GM18498 (cell line): Measurements from ENCODE around the gene ZNF215.
"Not testable (repeated sequence)": the region's sequence is repeated elsewhere in the genome, so short reads cannot be mapped to it uniquely, and the experiment has no call there.

Experiments
- ATAC-seq: cut with Tn5 transposase; IDR thresholded peaks from one replicate; pipeline ENCODE4 v1.9.1; 2021; ENCODE audit warnings: mild to moderate bottlenecking, moderate library complexity; ENCODE audit not compliant: unreplicated experiment

The ZNF215 gene

GRCh38 chr11:6932145-6932544 lies 5.9 kb downstream of the ZNF215 start:
- ATAC-seq: no peak

GRCh38 chr11:6941970-6942369 lies 15.7 kb downstream of the ZNF215 start:
- ATAC-seq: no peak

DNA sequence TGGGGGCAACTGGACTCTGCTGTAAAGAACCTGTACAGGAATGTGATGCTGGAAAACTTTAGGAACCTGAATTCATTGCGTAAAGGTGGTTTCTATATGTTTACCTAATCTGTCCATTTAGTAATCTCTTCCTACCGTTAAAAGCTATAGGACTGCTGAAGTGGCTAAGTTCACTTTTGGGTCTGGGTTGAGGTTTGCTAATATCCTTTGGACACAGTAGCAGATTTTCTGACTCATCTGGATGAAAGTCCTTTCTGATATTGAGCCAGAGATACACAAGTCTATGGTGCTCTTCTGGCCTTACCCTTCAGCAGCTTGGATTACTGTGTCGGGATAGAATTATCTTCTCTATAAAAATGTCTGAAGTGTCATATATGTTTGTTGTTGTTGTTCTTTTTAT lies 16.9 kb downstream of the ZNF215 start:
- no peak for ATAC-seq

DNA sequence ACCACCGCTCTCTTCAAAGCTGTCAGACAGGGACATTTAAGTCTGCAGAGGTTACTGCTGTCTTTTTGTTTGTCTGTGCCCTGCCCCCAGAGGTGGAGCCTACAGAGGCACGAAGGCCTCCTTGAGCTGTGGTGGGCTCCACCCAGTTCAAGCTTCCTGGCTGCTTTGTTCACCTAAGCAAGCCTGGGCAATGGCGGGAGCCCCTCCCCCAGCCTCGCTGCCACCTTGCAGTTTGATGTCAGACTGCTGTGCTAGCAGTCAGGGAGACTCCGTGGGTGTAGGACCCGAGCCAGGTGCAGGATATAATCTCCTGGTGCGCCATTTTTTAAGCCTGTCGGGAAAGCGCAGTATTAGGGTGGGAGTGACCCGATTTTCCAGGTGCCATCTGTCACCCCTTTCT lies 28.0 kb downstream of the ZNF215 start:
- ATAC-seq: not testable (repeated sequence)

- no peak for ATAC-seq
These were observed 35.9 kb downstream of the ZNF215 start for GRCh38 chr11:6962141-6962540.

DNA sequence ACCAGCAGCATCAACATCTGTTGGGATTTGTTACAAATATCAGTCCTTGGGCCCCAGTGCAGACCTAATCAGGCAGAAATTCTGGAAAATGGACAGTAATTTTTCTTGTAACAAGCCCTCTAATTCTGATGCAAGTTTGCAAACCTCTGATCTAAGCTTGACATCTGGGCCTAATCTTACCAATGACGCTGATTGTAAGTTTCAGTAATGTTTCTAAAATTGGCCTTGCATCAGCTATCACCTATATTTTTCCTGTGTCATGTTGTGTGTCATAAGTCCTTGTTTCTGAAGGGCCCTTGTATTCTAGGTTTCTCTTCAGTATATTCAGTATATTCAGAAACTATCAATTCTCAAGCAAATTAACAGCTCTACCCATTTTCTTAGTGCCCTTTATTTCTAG lies 36.4 kb downstream of the ZNF215 start:
- ATAC-seq: peak; percentile 80

GRCh38 chr11:6968816-6969215 lies 42.6 kb downstream of the ZNF215 start:
- no peak for ATAC-seq

DNA sequence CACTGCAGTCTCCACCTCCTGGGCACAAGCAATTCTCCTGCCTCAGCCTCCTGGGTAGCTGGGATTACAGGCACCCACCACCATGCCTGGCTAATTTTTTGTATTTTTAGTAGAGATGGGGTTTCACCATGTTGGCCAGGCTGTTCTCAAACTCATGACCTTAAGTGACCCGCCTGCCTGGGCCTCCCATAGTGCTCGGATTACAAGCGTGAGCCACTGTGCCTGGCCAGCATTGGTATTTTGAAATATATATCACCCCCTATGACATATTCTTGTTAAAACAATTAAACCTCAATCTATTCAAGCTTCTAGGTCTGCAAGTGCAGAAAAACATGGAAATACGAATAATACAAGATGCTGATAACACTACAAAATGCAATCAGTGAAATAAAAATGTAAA lies 43.6 kb downstream of the ZNF215 start:
- not testable (repeated sequence) for ATAC-seq

- ATAC-seq: no peak
These were observed 53.1 kb downstream of the ZNF215 start for GRCh38 chr11:6979365-6979764.

DNA sequence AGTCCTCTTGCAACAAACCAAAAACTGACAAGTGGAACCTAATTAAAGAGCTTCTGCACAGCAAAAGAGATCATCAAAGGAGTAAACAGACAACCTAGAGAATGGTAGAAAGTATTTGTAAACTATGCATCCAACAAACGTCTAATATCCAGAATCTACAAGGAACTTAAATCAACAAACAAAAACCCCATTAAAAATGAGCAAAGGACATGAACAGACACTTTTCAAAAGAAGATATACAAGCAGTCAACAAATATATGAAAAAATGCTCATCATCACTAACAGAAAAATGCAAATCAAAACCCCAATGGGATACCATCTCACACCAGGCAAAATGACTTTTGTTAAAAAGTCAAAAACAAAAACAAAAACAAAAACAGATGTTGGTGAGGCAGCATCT lies 60.3 kb downstream of the ZNF215 start:
- ATAC-seq: no peak

GRCh38 chr11:6988506-6988905 lies 62.3 kb downstream of the ZNF215 start:
- ATAC-seq: no peak

DNA sequence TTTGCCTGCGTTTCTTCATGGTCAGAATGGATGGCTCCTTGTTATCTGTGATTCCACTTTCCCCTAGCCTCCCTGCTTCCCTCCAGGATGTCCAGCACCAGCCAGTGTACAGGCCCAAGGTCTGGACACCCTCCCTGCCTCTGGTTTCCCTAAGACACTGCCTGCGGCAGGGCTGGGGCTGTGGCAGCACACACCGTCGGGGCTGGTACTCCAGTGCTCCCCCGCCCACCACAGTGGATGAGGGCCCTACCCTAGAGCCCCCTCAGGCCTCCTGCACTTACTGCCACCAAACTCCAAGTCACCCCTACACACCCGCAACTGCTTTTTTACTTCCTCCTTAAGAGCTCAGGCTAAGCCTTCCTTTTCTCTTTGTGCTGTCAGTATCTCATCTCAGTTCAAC lies 65.0 kb downstream of the ZNF215 start:
- ATAC-seq: no peak

- no peak for ATAC-seq
These were observed 65.8 kb downstream of the ZNF215 start for GRCh38 chr11:6992026-6992425.

- no peak for ATAC-seq
These were observed 66.5 kb downstream of the ZNF215 start for GRCh38 chr11:6992457-6993417.

DNA sequence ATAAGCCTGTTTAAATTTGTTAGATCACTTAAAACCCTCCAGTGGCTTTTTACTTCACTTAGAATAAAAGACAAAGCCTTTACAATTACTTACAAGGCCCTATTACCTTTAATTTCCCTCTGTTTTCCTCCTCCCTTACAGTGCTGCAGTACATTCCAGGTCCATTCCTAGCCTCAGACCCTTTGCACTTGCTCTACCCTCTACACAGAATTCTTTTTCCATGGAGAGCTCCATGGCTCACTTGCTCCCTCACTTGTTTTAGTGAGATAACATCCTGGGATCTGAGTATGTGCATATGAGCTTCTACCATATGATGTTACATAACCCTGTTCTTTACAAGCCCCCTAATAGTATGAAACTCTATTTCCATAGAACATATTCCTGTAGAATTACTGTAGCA lies 69.5 kb downstream of the ZNF215 start:
- no peak for ATAC-seq

GRCh38 chr11:7004482-7004881 lies 78.3 kb downstream of the ZNF215 start:
- ATAC-seq: no peak
